Suppressor macrophage (primary cell): Measurements from ENCODE around the gene MASP1.
"Not testable (repeated sequence)": the region's sequence is repeated elsewhere in the genome, so short reads cannot be mapped to it uniquely, and the experiment has no call there.

Experiments
- DNase-seq, 4 experiments: peaks; one replicate each; pipeline ENCODE4 v3.0.0-alpha.2; 2020 to 2022

The MASP1 gene

GRCh38 chr3:187263270-187263669 is 28.3 kb downstream of the MASP1 start:
- no peak for DNase-seq

- no peak for DNase-seq
Observed at GRCh38 chr3:187262360-187262759, 29.2 kb downstream of the MASP1 start.

- no peak for DNase-seq
Observed at GRCh38 chr3:187261541-187261969, 30.0 kb downstream of the MASP1 start.

GRCh38 chr3:187259171-187259570 is 32.4 kb downstream of the MASP1 start:
- no peak for DNase-seq

- DNase-seq = no peak
Observed at GRCh38 chr3:187257992-187258692, 33.4 kb downstream of the MASP1 start.

- DNase-seq = no peak
Observed at GRCh38 chr3:187257471-187257870, 34.1 kb downstream of the MASP1 start.

GRCh38 chr3:187256051-187256616 is 35.4 kb downstream of the MASP1 start:
- DNase-seq = no peak

- no peak for DNase-seq
Observed at GRCh38 chr3:187255314-187255713, 36.2 kb downstream of the MASP1 start.

- no peak for DNase-seq
Observed at GRCh38 chr3:187252311-187252710, 39.2 kb downstream of the MASP1 start.

GRCh38 chr3:187251599-187251998 is 39.9 kb downstream of the MASP1 start:
- DNase-seq = no peak

GRCh38 chr3:187247398-187247797 is 44.1 kb downstream of the MASP1 start:
- DNase-seq = no peak

GRCh38 chr3:187243933-187244524 is 47.5 kb downstream of the MASP1 start:
- no peak for DNase-seq

- DNase-seq = no peak
Observed at GRCh38 chr3:187242900-187243299, 48.6 kb downstream of the MASP1 start.

- DNase-seq = no peak
Observed at GRCh38 chr3:187242435-187242834, 49.1 kb downstream of the MASP1 start.

GRCh38 chr3:187238835-187239234 is 52.7 kb downstream of the MASP1 start:
- DNase-seq = not testable (repeated sequence)

- DNase-seq = no peak
Observed at GRCh38 chr3:187238239-187238638, 53.3 kb downstream of the MASP1 start.

- no peak for DNase-seq
Observed at GRCh38 chr3:187237741-187238140, 53.8 kb downstream of the MASP1 start.

GRCh38 chr3:187236962-187237361 is 54.6 kb downstream of the MASP1 start:
- no peak for DNase-seq

GRCh38 chr3:187230011-187230410 is 61.5 kb downstream of the MASP1 start:
- no peak for DNase-seq

GRCh38 chr3:187228740-187229139 is 62.8 kb downstream of the MASP1 start:
- no peak for DNase-seq

GRCh38 chr3:187227658-187228258 is 63.8 kb downstream of the MASP1 start:
- no peak for DNase-seq

- DNase-seq = no peak
Observed at GRCh38 chr3:187223799-187224198, 67.7 kb downstream of the MASP1 start.

GRCh38 chr3:187222801-187223200 is 68.7 kb downstream of the MASP1 start:
- DNase-seq = no peak

GRCh38 chr3:187215460-187215859 is 76.1 kb downstream of the MASP1 start:
- DNase-seq = no peak
